ENCODE measurements around the gene SEMA5A.

SEMA5A gene

GRCh38 chr5:9251379-9251980, 294.4 kb downstream of the SEMA5A start:
- no peak overlapping the region for H3K4me3 ChIP-seq (ENCODE audit: low read depth, low read length)
- no peak for DNase-seq (ENCODE audit: low read depth, low spot score)
- in situ Hi-C loops (cut with HindIII; ENCODE audit: low sequenced_read_pairs), result no loop called here
- no peak for TF ChIP-seq CTCF (IDR thresholded peaks at IDR 0.05; ENCODE audit: low read depth, low read length)

- no peak for TF ChIP-seq CTCF (IDR thresholded peaks at IDR 0.05; ENCODE audit: low read depth, low read length)
- DNase-seq (ENCODE audit: low read depth, low spot score), result no peak
- in situ Hi-C loops (cut with HindIII; ENCODE audit: low sequenced_read_pairs), result no loop called here
- no peak overlapping the region for H3K4me3 ChIP-seq (ENCODE audit: low read depth, low read length)
Measured at GRCh38 chr5:9249231-9249630, 296.6 kb downstream of the SEMA5A start.

- no peak overlapping the region for H3K4me3 ChIP-seq (ENCODE audit: low read depth, low read length)
- TF ChIP-seq CTCF (IDR thresholded peaks at IDR 0.05; ENCODE audit: low read depth, low read length), result no peak
- no peak for DNase-seq (ENCODE audit: low read depth, low spot score)
- in situ Hi-C loops (cut with HindIII; ENCODE audit: low sequenced_read_pairs), result no loop called here
Measured at GRCh38 chr5:9245071-9245470, 300.8 kb downstream of the SEMA5A start.

GRCh38 chr5:9244417-9244816, 301.5 kb downstream of the SEMA5A start:
- H3K4me3 ChIP-seq (ENCODE audit: low read depth, low read length), result no peak overlapping the region

GRCh38 chr5:9241479-9242305, 304.2 kb downstream of the SEMA5A start:
- in situ Hi-C loops (cut with HindIII; ENCODE audit: low sequenced_read_pairs), result no loop called here
- H3K4me3 ChIP-seq (ENCODE audit: low read depth, low read length), result no peak overlapping the region
- no peak for TF ChIP-seq CTCF (IDR thresholded peaks at IDR 0.05; ENCODE audit: low read depth, low read length)
- DNase-seq (ENCODE audit: low read depth, low spot score), result no peak

More at GRCh38 chr5:9244417-9244816, 301.5 kb downstream of the SEMA5A start:
- no peak for DNase-seq (ENCODE audit: low read depth, low spot score)
- no peak for TF ChIP-seq CTCF (IDR thresholded peaks at IDR 0.05; ENCODE audit: low read depth, low read length)
- in situ Hi-C loops (cut with HindIII; ENCODE audit: low sequenced_read_pairs), result no loop called here

GRCh38 chr5:9240431-9240830, 305.4 kb downstream of the SEMA5A start:
- TF ChIP-seq CTCF (IDR thresholded peaks at IDR 0.05; ENCODE audit: low read depth, low read length), result no peak
- no peak for DNase-seq (ENCODE audit: low read depth, low spot score)
- in situ Hi-C loops (cut with HindIII; ENCODE audit: low sequenced_read_pairs), result no loop called here
- no peak overlapping the region for H3K4me3 ChIP-seq (ENCODE audit: low read depth, low read length)
